ENCODE measurements around the gene HAUS7.

GRCh38 chrX:153400146-153401132 lies 69.9 kb downstream of the HAUS7 start:
- peak; percentile 84 for TF ChIP-seq CTCF (conservative IDR thresholded peaks at IDR 0.05)
- TF ChIP-seq ZFX (IDR thresholded peaks at IDR 0.05): no peak

Measured in C4-2B (cell line).